HepG2 (cell line): ENCODE data around the gene JUND. TPM values are rescaled to one million over a fixed set of nuclear protein-coding genes. Genes with fewer than 3 reads are reported as not detected.

Source experiments
- CHD2 ChIP-seq: IDR thresholded peaks from 2 replicates; pipeline ENCODE4 v1.6.1; 2011; ENCODE audit warnings: low read depth, low read length, improper control_type of control experiment
- CTCF ChIP-seq: sonication (generic); formaldehyde crosslinking; IDR thresholded peaks from 2 replicates; pipeline ENCODE4 v1.5.0; 2020; ENCODE audit warnings: mild to moderate bottlenecking, missing genetic modification reagents, moderate library complexity
- ELF4 ChIP-seq: sonication (generic); formaldehyde crosslinking; IDR thresholded peaks from 2 replicates; pipeline ENCODE4 v1.5.0; 2020; ENCODE audit warnings: missing genetic modification reagents, mild to moderate bottlenecking, moderate library complexity, borderline replicate concordance
- IKZF4 ChIP-seq: sonication (generic); formaldehyde crosslinking; IDR thresholded peaks from 2 replicates; pipeline ENCODE4 v1.5.1; 2020; ENCODE audit warnings: borderline replicate concordance, mild to moderate bottlenecking, low read depth, missing genetic modification reagents; ENCODE audit errors: not compliant biosample characterization
- ISL2 ChIP-seq: sonication (generic); formaldehyde crosslinking; IDR thresholded peaks from 2 replicates; pipeline ENCODE4 v1.5.0; 2020; ENCODE audit warnings: missing genetic modification reagents
- KIAA2018 ChIP-seq: sonication (generic); formaldehyde crosslinking; IDR thresholded peaks from 2 replicates; pipeline ENCODE4 v1.5.0; 2020; ENCODE audit warnings: mild to moderate bottlenecking, missing genetic modification reagents, borderline replicate concordance
- PHF8 ChIP-seq: sonication (generic); formaldehyde crosslinking; IDR thresholded peaks from 2 replicates; pipeline ENCODE4 v1.5.0; 2020; ENCODE audit warnings: missing genetic modification reagents
- SCMH1 ChIP-seq: sonication (generic); formaldehyde crosslinking; IDR thresholded peaks from 2 replicates; pipeline ENCODE4 v1.9.0; 2021; ENCODE audit warnings: missing genetic modification reagents, mild to moderate bottlenecking, borderline replicate concordance
- SMARCC2 ChIP-seq: fragments of 450-650 bp; IDR thresholded peaks from 2 replicates; pipeline ENCODE4 v1.6.1; 2017; ENCODE audit warnings: antibody characterized with exemption, mild to moderate bottlenecking
- TEAD3 ChIP-seq: optimal IDR thresholded peaks from 2 replicates; pipeline ENCODE3; 2016; ENCODE audit warnings: borderline replicate concordance
- THRA ChIP-seq: sonication (generic); formaldehyde crosslinking; IDR thresholded peaks from 2 replicates; pipeline ENCODE4 v1.4.0; 2020; ENCODE audit warnings: missing genetic modification reagents, borderline replicate concordance
- YEATS4 ChIP-seq: sonication (generic); formaldehyde crosslinking; IDR thresholded peaks from 2 replicates; pipeline ENCODE4 v1.4.0; 2020; ENCODE audit warnings: missing genetic modification reagents, borderline replicate concordance
- polyA plus RNA-seq, 8 experiments: library from polyadenylated mRNA; depleted of rRNA in 3 of 8; stranded (reverse) in 7 of 8; unstranded in 1 of 8; fragments of >200 nt; fragmentation: Illumina TruSeq in 4 of 8; extraction: Trizol in 4 of 8; gene quantifications; 2 replicates each; pipeline versions ENCODE4 v1.2.1 to v1.2.3, GENCODE V29; 2011 to 2016; ENCODE audit warnings: low read depth in 4 of 8, missing spikeins in 1 of 8, mixed read lengths in 1 of 8; ENCODE audit not compliant: insufficient read depth in 1 of 8
- total RNA-seq, 5 experiments: library from RNA; depleted of rRNA; stranded (reverse); fragments of >200 nt; fragmentation: Illumina TruSeq; extraction: Trizol; gene quantifications; 2 replicates each; pipeline ENCODE4 v1.2.3, GENCODE V29; 2016; ENCODE audit warnings: low read depth in 1 of 5
- TF ChIP-seq, protein P1 (sequence below): sonication (generic); formaldehyde crosslinking; conservative IDR thresholded peaks from 2 replicates; pipeline ENCODE4 v1.4.0; 2020; ENCODE audit warnings: missing genetic modification reagents

JUND gene
- total and polyA plus RNA-seq, 2 of the 13 experiments (the other 11 are each of a cell fraction or from before 2014, with no cell fraction given), result 41.2 to 59.8 TPM

DNA sequence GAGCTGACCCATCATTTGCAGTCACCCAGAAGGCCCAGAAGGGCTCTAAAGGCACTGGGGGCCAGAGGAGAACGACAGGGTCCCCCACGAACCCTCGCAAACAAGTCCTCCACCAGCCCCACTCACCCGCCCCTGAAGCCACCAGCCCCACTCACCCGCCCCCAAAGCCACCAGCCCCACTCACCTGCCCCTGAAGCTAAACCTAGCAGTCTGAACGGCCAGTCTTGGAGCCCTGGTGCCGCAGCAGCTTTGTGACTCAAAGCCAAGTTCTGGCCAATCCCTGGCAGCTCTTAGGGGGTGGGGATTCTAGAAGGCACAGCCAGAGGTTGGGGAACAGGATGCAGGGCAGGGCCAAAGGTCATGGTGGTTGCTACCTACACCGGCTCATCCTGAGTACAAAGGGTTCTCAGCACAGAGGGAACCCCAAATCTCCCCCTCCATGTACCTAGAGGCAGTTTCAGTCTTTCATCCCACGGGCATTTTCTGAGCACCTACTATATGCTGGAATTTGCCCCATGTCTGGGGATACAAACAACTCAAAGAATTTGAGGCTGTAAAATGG, 7.1 kb downstream of the JUND start, which contains the start of gene IQCN (continued):
- TF ChIP-seq YEATS4 (CRISPR knock-in tag) (no peak), CHD2 (peak; percentile 65; the same call in 1 of the 2 replicates), TEAD3 (CRISPR knock-in tag) (peak; percentile 48), KIAA2018 (no peak), THRA (CRISPR knock-in tag) (no peak), SMARCC2 (no peak), ISL2 (CRISPR knock-in tag) (no peak), PHF8 (CRISPR knock-in tag) (no peak), CTCF (0 out of 2 replicates have a peak, but pooled peaks have one; percentile 8), IKZF4 (CRISPR knock-in tag) (no peak), SCMH1 (CRISPR knock-in tag) (no peak), ELF4 (CRISPR knock-in tag) (no peak)
- TF ChIP-seq, protein P1, sequence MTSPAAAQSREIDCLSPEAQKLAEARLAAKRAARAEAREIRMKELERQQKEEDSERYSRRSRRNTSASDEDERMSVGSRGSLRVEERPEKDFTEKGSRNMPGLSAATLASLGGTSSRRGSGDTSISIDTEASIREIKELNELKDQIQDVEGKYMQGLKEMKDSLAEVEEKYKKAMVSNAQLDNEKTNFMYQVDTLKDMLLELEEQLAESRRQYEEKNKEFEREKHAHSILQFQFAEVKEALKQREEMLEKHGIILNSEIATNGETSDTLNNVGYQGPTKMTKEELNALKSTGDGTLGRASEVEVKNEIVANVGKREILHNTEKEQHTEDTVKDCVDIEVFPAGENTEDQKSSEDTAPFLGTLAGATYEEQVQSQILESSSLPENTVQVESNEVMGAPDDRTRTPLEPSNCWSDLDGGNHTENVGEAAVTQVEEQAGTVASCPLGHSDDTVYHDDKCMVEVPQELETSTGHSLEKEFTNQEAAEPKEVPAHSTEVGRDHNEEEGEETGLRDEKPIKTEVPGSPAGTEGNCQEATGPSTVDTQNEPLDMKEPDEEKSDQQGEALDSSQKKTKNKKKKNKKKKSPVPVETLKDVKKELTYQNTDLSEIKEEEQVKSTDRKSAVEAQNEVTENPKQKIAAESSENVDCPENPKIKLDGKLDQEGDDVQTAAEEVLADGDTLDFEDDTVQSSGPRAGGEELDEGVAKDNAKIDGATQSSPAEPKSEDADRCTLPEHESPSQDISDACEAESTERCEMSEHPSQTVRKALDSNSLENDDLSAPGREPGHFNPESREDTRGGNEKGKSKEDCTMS (CRISPR knock-in tag), result no peak
